ENCODE data around the gene ZNF646.

ZNF646 gene

DNA sequence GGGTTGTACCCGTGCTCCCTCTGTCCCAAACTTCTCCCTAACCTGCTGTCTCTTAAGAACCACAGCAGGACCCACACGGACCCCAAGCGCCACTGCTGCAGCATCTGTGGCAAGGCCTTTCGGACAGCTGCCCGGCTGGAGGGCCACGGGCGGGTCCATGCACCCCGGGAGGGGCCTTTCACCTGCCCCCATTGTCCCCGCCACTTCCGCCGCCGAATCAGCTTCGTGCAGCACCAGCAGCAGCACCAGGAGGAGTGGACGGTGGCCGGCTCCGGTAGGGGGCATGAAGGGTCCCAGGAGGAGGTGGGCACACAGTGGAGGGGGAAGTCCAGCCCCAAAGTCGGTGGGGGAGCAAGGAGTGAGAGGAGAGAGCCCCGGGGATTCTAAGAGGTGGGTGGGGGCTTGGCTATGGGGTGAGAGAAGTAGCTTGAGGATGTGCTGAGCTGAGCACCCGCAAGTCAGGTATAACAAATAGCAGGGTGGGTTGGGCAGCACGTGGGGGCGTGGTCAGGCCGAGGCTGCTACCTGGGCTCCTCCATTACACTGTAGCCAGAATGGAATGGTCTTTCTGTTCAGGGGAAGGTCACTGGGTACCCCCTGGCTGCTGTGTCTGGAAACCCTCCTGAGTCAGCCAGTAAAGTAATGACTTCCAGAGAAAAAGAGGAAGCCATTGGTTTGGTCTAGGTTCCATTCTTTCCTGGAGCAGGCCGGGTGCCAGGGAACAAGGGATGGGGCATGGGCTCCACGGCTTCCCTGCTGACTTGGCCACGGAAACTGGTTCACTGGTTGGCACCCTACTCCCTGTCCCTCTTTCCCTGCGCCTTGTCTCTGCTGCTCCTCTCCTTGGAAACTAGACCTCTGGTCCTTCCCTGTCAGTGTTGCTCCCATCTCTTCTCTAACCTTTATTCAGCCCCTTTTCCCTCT is 7.5 kb downstream of the ZNF646 start:
- in situ Hi-C loops (cut with HindIII; ENCODE audit: low sequenced_read_pairs): no loop called here

DNA sequence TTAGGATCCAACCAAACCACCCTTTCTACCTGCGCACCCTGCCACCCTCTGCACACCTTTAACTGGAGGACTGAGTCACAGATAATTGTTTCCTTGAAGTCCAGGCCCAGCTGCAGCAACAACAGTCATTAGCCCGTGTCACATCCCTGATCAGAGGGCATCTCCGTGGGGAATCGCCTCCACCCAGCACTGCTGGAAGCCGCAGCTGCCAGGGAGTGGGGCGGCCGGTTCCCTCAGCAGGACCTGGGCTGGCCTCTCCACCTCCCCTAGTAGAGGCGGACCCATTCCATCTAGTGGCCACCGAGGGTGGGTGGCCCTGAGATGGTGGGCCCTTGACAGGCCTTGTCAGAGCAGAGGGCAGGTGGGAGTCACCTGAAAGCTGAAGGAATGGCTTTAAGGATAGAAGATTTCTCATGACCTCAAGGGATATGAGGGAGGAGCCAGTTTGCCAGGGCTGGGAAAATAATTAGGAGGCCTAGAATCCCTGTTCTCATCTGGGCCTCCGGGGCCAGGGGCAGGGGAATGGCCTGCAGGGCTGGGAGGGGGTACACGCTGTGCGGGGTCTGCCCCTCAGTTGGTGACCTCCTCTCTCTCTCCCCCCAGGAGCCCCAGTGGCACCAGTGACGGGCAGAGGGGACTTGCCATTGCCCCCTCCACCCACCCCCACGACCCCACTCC is 8.3 kb downstream of the ZNF646 start:
- in situ Hi-C loops (cut with HindIII; ENCODE audit: low sequenced_read_pairs): no loop called here

DNA sequence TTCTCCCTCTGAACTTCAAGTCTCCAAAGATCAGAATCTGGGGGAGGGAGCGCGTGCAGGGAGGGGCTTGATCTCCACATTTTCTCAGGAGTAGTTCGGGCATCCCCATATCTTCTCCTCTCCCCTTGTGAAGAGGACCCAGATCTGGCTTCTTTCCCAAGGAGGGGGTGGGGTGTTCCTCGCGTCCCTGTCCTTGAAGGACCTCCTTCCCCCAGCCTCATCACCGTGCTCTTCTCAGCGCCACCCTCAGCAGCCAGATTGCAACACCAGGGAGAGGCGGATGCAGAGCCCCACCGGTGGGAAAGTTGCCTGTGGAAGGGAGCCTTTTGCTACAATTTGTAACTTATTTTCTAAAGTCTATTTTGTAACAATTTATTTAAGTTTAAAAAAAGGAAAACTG is 8.9 kb downstream of the ZNF646 start:
- in situ Hi-C loops (cut with HindIII; ENCODE audit: low sequenced_read_pairs): no loop called here

DNA sequence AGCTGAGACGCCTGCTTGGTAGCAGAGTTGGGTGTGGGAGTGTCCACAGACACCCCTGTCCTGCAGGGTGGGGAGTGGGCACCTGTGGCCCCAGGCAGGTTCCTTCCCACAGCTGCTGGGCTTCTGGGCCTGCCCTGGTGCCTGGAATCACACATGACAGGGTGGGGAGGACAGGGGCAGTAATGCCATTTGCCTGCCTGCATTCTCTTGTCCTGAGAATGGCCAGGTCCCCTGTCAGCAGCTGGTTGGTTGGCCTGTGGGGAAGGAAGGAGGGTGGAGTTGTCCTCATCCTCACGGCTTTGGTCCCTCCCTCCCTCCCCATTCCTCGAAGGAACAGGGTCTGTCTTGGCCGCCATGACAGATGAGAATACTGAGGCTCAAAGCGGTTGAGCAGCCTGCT is 9.3 kb downstream of the ZNF646 start:
- in situ Hi-C loops (cut with HindIII; ENCODE audit: low sequenced_read_pairs): no loop called here

DNA sequence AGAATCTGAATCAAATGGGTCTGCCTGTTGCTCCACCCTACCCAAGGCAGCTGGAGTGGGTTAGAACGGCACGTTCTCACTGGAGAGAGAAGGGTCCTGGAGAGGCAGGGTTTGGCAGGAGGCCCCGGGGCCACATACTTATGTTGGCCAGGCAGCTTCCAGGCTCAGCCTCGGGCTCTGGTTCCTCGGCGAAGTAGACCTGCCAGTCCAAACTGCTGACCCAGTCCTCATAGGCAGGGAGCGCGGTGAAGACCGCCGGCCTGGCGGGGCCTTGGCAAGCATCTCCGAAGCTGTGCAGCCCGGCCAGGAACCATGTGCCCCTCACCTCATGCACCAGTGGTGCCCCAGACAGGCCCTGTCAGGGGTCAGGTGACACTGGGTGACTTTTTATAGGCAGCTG is 9.8 kb downstream of the ZNF646 start:
- in situ Hi-C loops (cut with HindIII; ENCODE audit: low sequenced_read_pairs): no loop called here

DNA sequence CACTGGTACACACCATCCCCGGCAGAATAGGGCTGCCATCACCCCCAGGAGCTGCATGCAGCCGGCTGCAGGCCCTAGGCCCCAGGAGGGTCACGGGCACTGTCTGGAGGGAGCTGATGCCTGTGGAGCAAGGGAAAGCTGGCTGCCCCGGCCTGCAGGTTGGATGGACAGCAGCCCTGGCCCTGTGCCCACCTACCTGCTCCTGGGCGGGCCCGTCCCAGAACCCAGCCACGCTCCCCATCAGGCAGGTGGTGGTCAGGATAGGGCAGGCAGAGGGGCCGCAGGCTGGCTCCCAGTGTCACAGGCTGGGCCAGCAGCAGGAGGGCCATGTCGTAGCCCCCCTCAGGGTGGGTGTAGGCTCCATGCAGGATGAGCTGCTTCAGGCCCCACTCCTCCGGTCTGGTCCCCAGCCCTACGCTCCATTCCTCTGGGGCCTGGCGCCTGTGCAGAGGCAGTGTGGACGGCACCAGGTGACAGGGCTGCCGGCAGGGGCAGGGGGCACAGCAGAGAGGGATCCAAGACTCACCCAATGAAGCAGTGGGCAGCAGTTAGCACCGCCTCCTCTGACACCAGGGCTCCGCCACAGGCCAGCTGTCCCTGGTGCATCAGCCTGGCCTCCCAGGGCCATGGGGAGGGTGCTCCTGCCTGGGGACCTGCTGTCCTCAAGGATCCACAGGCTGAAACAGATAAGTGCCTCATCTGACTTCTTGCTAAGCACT is 10.5 kb downstream of the ZNF646 start:
- in situ Hi-C loops (cut with HindIII; ENCODE audit: low sequenced_read_pairs): no loop called here

DNA sequence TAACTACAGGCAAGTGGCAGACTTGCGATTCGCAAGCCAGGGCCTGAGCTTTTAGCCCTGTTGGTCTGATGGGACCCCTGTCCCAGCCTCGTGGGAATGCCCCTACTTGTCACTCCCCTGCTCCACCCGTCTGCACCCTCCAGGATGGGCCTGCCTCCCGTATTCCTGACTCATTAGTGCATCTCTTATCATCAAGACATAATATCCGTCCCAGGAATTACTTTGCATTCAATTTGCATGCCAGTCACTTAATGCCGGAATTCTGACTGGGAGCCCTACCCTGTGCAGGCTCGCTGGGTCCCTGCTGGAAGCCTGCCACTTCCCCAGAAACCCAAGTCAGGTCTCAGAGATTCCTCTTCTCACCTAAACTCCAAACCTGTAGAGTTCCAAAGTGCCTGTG is 11.2 kb downstream of the ZNF646 start:
- in situ Hi-C loops (cut with HindIII; ENCODE audit: low sequenced_read_pairs): no loop called here

DNA sequence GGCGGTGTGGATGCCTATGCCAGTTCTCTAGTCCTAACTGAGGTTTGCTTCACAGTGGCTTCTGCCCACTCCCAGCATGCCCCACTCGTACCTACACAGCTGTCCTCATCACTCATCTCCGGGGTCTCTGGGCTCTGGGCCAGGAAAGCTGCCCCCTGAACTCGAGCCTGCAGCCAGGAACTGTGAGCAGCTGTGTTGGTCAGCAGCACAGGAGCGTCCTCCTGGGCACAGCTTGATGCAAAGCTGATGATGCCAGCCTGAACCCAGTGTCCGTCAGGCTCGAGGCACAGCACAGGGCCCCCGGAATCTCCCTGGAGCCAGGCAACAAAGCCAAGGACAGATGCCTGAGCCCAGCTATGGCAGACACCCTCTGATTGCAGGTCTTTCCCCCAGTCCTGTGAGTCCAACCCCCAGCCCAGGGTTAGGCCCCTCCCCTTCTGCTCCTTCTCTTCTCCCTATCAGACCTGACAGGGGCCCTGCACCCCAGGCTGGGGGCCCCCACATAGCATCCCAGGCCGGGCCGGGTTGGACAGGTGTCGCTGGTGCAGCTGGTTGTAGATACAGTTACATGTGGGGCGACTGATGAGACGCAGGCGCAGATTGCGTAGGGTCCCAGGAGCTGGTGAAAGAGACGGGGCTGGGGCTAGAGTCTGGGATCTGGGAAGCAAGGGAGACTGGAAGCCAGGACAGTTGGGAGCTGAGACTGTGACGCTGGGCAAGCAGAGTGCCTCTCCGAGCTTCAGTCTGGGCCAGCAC is 11.8 kb downstream of the ZNF646 start:
- in situ Hi-C loops (cut with HindIII; ENCODE audit: low sequenced_read_pairs): no loop called here

DNA sequence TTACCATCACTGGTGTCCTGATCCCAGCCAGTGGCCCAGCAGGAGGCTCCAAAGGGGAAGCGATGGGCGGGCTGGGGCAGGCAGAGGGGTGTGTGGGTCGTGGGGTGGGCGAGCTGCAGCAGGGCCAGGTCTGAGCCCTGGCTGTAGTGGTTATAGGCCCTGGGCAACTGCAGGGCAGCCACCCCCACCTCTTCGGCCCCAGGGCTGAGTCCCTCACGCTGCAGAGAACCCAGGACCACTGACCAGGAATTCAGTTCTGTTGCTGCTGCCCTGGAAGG is 12.3 kb downstream of the ZNF646 start:
- in situ Hi-C loops (cut with HindIII; ENCODE audit: low sequenced_read_pairs): no loop called here

DNA sequence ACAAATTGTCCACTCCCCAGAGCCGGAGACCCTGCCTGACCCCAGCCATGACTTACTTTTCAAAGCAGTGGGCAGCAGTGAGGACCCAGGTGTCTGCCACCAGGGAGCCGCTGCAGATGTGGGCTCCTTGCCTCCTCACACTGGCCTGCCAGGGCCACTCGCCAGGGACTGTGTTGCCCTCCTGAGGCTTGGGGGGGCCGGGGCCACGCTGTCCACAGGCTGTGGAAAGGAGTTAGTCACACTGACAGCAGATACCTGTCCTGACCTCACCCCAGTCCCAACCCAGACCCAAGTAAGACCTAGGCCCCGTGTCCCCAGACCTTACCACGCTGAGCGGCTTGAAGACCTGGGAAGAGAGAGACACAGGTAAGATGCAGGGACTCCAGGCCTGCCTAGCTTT is 13.3 kb downstream of the ZNF646 start:
- in situ Hi-C loops (cut with HindIII; ENCODE audit: low sequenced_read_pairs): no loop called here

DNA sequence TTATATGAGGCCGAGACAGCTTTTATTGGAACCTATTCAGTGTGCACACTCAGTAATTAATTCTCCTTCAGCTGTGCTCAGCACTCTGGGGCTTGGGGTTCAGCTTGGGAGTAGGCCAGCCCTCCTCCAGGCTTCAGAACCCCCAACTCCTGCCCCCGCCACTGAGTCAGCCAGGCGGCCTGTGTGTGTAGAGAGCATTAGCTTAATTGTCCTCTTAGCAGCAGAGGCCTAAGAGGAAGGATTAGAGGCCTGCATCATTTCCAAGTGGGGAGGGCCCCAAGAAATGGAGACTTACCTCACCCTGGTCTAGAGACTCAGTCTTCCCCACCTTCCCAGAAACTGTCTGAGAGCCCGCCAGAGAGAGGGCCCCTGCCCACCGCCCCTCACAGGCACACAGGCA is 13.7 kb downstream of the ZNF646 start:
- in situ Hi-C loops (cut with HindIII; ENCODE audit: low sequenced_read_pairs): no loop called here

DNA sequence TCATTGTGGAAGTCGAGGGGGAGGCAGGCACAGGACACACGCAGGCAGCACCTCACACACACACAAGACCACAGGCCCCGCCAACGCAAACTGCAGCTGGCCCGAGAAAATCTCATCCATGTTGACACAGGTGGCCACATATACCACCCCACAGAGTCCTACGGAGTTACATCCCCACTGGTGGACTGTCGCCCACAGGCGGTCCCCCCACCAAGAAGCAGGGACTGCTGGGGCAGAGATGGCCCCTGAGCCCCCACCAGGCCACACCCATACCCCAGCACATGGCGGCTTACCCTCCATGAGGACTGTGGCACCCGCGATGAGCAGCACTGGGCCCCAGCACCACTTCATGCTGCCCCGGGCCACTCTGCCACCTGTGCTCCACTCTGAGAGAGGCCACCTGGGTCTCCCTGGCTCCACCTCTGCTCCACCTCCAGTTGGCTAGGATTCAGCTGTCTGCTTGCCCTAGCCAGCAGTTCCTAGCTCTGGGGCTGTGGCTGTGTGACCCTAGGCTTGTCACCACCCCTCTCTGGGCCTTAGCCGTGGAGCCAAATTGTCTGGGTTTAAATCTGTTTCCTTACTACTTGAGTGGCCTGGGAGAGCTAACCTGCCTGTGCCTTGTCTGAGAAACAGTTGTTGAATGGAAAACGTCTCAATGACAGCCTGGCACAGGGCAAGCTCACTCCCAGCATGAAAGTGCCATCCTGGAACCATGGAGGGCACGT is 14.4 kb downstream of the ZNF646 start, which contains the start of gene PRSS53:
PRSS53 (minus strand) TSS at position 485 of the 725 bp plus-strand sequence; CDS start at position 351, 134 bp downstream.
- in situ Hi-C loops (cut with HindIII; ENCODE audit: low sequenced_read_pairs): no loop called here

DNA sequence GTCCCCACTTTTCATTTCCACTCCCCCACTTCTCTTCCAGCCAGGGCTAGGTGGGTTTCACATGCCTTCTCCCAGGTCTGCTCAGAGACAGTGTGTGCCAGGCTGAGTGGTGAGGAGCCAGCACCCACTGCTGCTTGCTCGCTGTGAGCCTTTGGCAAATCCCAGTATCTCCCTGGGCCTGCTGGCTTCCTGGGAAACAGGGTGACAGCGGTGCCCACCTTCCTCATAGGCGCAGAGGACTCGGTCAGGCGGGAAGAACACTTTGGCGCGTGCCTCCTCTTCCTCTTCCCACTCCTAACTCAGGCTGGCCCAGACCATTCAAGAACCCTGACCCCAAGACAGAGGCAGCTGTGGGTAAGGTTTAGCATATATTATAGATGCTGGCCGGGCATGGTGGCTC is 15.0 kb downstream of the ZNF646 start:
- in situ Hi-C loops (cut with HindIII; ENCODE audit: low sequenced_read_pairs): no loop called here

DNA sequence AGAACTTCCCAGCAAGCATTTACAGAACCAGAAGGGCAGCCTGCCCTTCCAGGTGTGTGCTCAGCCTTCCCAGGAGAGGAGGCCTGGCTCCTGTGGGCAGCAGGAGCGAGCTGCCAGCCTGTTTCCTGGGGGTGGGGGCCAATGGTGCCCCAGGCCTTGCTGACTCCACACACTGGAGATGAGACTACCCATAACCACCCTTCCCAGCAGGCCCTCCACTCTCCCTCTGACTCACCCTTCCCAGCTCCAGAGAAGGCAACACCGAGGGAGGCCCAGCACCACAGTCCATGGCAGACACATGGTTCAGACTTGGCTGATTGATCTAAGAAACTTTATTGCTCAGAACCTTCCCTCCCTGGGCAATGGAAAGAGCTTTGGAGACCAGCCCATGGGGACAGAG is 16.3 kb downstream of the ZNF646 start:
- in situ Hi-C loops (cut with HindIII; ENCODE audit: low sequenced_read_pairs): no loop called here

DNA sequence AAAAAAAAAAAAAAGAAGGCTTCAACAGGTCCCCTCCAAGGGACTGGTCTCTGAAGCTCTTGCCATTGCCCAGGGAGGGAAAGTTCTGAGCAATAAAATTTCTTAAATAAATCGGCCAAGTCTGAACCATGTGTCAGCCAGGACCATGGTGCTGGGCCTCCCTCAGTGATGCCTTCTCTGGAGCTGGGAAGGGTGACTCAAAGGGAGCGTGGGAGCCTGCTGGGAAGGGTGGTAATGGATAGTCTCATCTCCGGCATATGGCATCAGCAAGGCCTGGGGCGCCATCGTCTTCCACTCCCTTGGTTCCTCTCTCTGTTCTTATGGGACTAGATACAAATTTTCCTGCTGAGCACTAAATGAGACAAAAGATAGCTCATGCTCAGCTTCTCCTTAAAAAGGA is 18.1 kb downstream of the ZNF646 start:
- in situ Hi-C loops (cut with HindIII; ENCODE audit: low sequenced_read_pairs): no loop called here

DNA sequence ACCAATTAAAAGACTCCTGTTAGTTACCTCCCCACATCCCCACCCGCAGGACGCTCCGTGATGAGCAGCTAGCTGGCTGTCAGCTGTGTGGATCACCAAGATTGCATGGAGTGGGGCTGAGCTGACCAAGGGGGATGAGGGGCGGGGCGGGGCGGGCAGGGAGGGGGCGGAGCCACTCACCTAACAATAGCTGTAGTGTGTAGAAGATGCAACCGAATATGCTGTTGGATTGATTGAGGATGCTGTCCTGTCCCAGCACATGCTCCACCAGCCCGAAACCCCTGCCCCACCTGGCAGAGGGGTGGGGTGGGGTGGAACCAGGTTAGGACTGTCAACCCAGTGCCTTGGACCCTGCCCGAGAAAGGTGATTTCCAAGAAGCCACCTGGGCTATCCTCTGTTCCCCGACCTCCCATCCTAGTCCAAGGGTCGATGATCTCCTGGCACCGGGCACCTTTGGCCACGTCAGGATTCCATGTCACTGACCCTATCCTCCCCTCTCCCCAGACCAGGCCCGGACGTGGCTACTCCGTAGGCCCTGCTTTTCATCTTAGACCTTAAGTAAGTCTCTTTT is 19.0 kb downstream of the ZNF646 start:
- in situ Hi-C loops (cut with HindIII; ENCODE audit: low sequenced_read_pairs): no loop called here

DNA sequence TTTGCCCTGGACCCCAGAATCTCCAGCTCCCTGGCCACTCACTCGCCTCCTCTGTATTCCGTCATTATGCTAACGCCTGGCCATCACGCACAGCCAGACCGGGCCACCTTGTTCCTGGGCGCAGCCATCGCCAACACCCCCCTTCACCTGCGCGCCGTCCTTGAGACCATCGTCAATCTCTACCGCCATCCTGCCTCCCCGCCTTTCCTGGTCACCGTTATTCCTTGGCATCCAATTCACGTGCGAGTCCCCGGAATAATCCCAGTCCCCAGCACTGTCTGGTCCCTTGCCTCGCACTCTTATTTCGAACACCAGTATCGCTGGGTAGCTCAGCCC is 19.8 kb downstream of the ZNF646 start:
- in situ Hi-C loops (cut with HindIII; ENCODE audit: low sequenced_read_pairs): no loop called here

DNA sequence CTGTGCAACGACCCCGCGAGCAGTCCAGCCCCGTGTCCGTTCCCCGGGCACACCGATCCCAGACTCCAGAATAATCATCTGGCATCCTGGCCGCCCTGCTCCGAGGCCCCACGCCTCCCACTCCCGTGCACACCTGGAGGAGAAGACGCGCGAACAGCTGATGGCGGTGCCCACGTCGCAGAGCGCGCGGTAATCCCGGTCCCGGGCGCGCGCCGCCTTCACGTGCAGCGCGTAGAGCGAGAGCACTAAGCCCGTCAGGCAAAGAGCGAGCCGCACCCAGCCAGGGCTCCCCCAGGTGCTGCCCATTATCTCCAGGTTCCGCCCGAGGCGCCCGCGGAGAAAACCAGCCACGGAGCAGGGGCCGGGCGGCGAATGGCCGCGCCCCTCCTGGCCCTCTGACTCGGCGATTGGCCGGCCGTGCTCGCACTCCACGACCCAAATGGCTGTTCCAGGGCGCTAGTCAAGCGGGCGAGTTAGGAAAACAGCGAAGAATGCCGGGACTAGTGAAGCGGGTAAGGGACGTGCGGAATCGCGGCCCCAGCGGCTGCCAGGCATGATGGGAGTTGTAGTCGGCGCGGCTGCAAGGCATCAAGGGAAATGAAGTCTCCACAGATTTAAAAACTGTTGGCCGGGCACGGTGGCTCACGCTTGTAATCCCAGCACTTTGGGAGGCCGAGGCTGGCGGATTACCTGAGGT is 20.4 kb downstream of the ZNF646 start, which contains the start of gene VKORC1:
VKORC1 (minus strand) TSS at position 374 of the 697 bp plus-strand sequence; CDS start at position 306, 68 bp downstream.
- in situ Hi-C loops (cut with HindIII; ENCODE audit: low sequenced_read_pairs): no loop called here

DNA sequence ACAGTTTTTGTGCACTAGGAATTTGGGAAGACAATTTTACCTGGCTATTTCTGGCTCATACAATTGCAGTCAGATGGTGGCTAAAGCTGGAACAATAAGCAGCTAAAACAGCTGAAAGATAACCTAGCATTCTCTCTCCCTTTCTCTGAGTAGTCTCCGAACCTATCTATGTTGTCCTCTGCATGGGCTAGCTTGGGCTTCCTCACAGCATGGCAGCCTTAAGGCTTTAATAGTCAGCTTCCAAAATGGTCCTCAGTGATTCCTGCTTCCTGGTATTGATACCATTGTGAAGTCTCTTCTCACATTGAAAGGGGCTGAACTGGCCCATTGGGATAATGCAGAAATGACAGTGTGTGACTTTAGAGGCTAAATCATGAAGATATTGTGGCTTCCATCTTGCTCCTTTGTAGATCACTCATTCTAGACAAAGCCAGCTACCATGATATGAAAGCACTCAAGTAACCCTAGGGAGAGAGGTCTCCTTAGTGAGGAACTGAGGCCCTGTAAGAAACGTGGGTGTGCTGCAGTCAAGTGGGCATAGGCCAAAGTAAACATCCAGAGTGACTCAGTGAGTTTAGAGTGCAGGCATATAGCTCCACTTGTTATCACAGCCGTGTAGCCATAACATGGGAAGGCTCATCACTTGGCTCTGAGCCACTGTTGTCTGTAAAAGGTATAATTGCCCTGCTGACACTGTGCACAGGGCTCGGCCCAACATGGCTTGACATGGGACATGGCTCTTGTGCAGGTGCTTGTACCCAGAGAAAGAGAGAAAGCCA is 25.8 kb downstream of the ZNF646 start:
- in situ Hi-C loops (cut with HindIII; ENCODE audit: low sequenced_read_pairs): no loop called here

Data from endothelial cell of hepatic sinusoid (primary cell).